CD14-positive monocyte (primary cell): ENCODE results near the gene SCAP. TPM values are rescaled to one million over a fixed set of nuclear protein-coding genes. Genes with fewer than 3 reads are reported as not detected.
"Not testable (repeated sequence)": the region's sequence is repeated elsewhere in the genome, so short reads cannot be mapped to it uniquely, and the experiment has no call there.

ENCODE experiments used
- DNase-seq, 3 donors: peaks; one replicate each; pipeline ENCODE4 v3.0.0-alpha.2; 2011 to 2022
- H2AFZ ChIP-seq: 2 replicates; pipeline ENCODE4 v1.6.0; 2012; ENCODE audit warnings: mild to moderate bottlenecking, low read depth, low read length, inconsistent platforms; ENCODE audit not compliant: insufficient read depth, poor library complexity, severe bottlenecking
- H3K27ac ChIP-seq, 2 donors: 1 replicate in 1 of 2; 2 replicates in 1 of 2; pipeline ENCODE4 v1.5.1; 2012 to 2013; ENCODE audit warnings: low read length in 2 of 2, control low read depth in 1 of 2, inconsistent platforms in 1 of 2, low read depth in 1 of 2, mild to moderate bottlenecking in 1 of 2
- H3K27me3 ChIP-seq, 2 donors: one replicate each; pipeline versions ENCODE4 v1.6.0 to v1.6.1; 2011 to 2013; ENCODE audit warnings: low read length in 2 of 2; ENCODE audit not compliant: control insufficient read depth in 2 of 2, insufficient read depth in 2 of 2
- H3K36me3 ChIP-seq, 2 donors: replicated peaks in 1 of 2; 1 replicate in 1 of 2; 2 replicates in 1 of 2; pipeline versions ENCODE4 v1.5.1 to v1.6.1; 2012 to 2013; ENCODE audit warnings: low read length in 2 of 2, control low read depth in 1 of 2, inconsistent platforms in 1 of 2, mild to moderate bottlenecking in 1 of 2; ENCODE audit not compliant: insufficient read depth in 2 of 2, control insufficient read depth in 1 of 2
- H3K4me1 ChIP-seq, 2 donors: 1 replicate in 1 of 2; 2 replicates in 1 of 2; pipeline versions ENCODE4 v1.5.1 to v1.6.1; 2012 to 2013; ENCODE audit warnings: low read length in 2 of 2, control low read depth in 1 of 2, inconsistent platforms in 1 of 2, mild to moderate bottlenecking in 1 of 2, moderate library complexity in 1 of 2; ENCODE audit not compliant: insufficient read depth in 2 of 2, control insufficient read depth in 1 of 2
- H3K4me2 ChIP-seq: replicated peaks from 2 replicates; pipeline ENCODE3; 2012; ENCODE audit warnings: low read length, moderate library complexity, mild to moderate bottlenecking; ENCODE audit not compliant: poor library complexity, severe bottlenecking; ENCODE audit errors: extremely low read depth
- H3K4me3 ChIP-seq, 3 experiments: fragments of 200-600 bp in 1 of 3; sonication (generic) in 1 of 3; replicated peaks in 1 of 3; 1 replicate in 2 of 3; 2 replicates in 1 of 3; pipeline ENCODE4 v1.5.1; 2011 to 2013; ENCODE audit warnings: low read length in 3 of 3, mild to moderate bottlenecking in 3 of 3, control low read depth in 2 of 3, low read depth in 2 of 3, inconsistent platforms in 1 of 3, moderate library complexity in 1 of 3
- H3K79me2 ChIP-seq: 2 replicates; pipeline ENCODE4 v1.6.0; 2012; ENCODE audit warnings: mild to moderate bottlenecking, control low read depth, inconsistent platforms, low read length, moderate library complexity; ENCODE audit not compliant: insufficient read depth
- H3K9ac ChIP-seq: 2 replicates; pipeline ENCODE4 v1.6.0; 2017; ENCODE audit warnings: low read length, mild to moderate bottlenecking; ENCODE audit not compliant: insufficient read depth, poor library complexity, severe bottlenecking
- H3K9me3 ChIP-seq, 2 donors: replicated peaks in 1 of 2; 1 replicate in 1 of 2; 2 replicates in 1 of 2; pipeline versions ENCODE4 v1.5.1 to v1.6.1; 2012 to 2013; ENCODE audit warnings: low read length in 2 of 2, control low read depth in 1 of 2; ENCODE audit not compliant: control insufficient read depth in 1 of 2, insufficient read depth in 1 of 2
- H4K20me1 ChIP-seq: 2 replicates; pipeline ENCODE4 v1.6.0; 2012; ENCODE audit warnings: mild to moderate bottlenecking, low read length, control low read depth, moderate library complexity; ENCODE audit not compliant: insufficient read depth
- H3K27ac Mint-ChIP-seq, 7 donors: one replicate each; pipeline ENCODE4 v1.8.0; 2020; ENCODE audit warnings: mild to moderate bottlenecking in 7 of 7, mixed read lengths in 7 of 7, moderate library complexity in 6 of 7, inconsistent platforms in 2 of 7
- H3K27me3 Mint-ChIP-seq, 3 donors: one replicate each; pipeline ENCODE4 v1.8.0; 2021 to 2022; ENCODE audit warnings: low read depth in 3 of 3, mild to moderate bottlenecking in 3 of 3, mixed read lengths in 3 of 3, moderate library complexity in 3 of 3, inconsistent platforms in 1 of 3
- H3K36me3 Mint-ChIP-seq, 2 donors: one replicate each; pipeline ENCODE4 v1.8.0; 2020; ENCODE audit warnings: mixed read lengths in 2 of 2, inconsistent platforms in 1 of 2, mild to moderate bottlenecking in 1 of 2
- H3K4me1 Mint-ChIP-seq: one replicate; pipeline ENCODE4 v1.8.0; 2020; ENCODE audit warnings: mild to moderate bottlenecking, mixed read lengths
- H3K4me3 Mint-ChIP-seq, 2 donors: one replicate each; pipeline ENCODE4 v1.8.0; 2020; ENCODE audit warnings: mild to moderate bottlenecking in 2 of 2, mixed read lengths in 2 of 2, moderate library complexity in 1 of 2
- H3K9me3 Mint-ChIP-seq, 7 donors: one replicate each; pipeline ENCODE4 v1.8.0; 2020 to 2022; ENCODE audit warnings: mixed read lengths in 7 of 7, mild to moderate bottlenecking in 6 of 7, moderate library complexity in 6 of 7, inconsistent platforms in 2 of 7
- WGBS: methylation state at CpG from one replicate; pipeline ENCODE4 v1.1.5; 2013; ENCODE audit warnings: missing lambda C conversion rate; ENCODE audit not compliant: insufficient coverage; 5-methylcytosine and 5-hydroxymethylcytosine counted together
- intact Hi-C, 2 donors: fragments of 100-400 bp; cut with micrococcal nuclease; formaldehyde crosslinking; loops; one replicate each; pipeline versions ENCODE4 v1.15.0 to v1.15.1; 2023
- polyA plus RNA-seq, 3 donors: library from polyadenylated mRNA; depleted of rRNA in 1 of 3; unstranded in 2 of 3; stranded (reverse) in 1 of 3; fragments of 300-500 nt in 2 of 3; fragments of >200 nt in 1 of 3; fragmentation: Illumina TruSeq in 2 of 3; gene quantifications; 1 replicate in 2 of 3; 2 replicates in 1 of 3; pipeline ENCODE4 v1.2.3, GENCODE V29; 2012 to 2021
- TF ChIP-seq, protein P1 (sequence below): fragments of 200-600 bp; IDR thresholded peaks from one replicate; pipeline ENCODE4 v1.8.0; 2022; ENCODE audit warnings: antibody characterized with exemption, mild to moderate bottlenecking

The SCAP gene
- polyA plus RNA-seq, 3 donors = 26.3 to 27.8 (median 27.7) TPM

GRCh38 chr3:47485812-47486211 lies 10.1 kb upstream of the SCAP start:
- Mint-ChIP-seq H3K36me3 (peaks cover 9 to 13% of the 10 kb centered on the region in 2 donors), H3K27ac (no peak overlapping the region), H3K27me3 (peaks cover 0 to 2% (median 0%) of the 10 kb centered on the region in 3 donors), H3K4me1 (no peaks in the 10 kb centered on the region), H3K9me3 (no peaks in the 10 kb centered on the region), H3K4me3 (no peak overlapping the region)
- H4K20me1 ChIP-seq = no peaks in the 10 kb centered on the region
- no peak overlapping the region for H3K9ac ChIP-seq
- no peak for DNase-seq
- no peak overlapping the region for H3K4me2 ChIP-seq
- H2AFZ ChIP-seq = no peak overlapping the region
- whole genome bisulfite sequencing = no CpG with 5 or more reads among the region's 3 CpGs
- H3K36me3 ChIP-seq = no peaks in the 10 kb centered on the region
- H3K27me3 ChIP-seq = no peaks in the 10 kb centered on the region
- H3K79me2 ChIP-seq = no peaks in the 10 kb centered on the region
- no peaks in the 10 kb centered on the region for H3K9me3 ChIP-seq
- intact Hi-C loops = no loop called here
- no peaks in the 10 kb centered on the region for H3K4me1 ChIP-seq
- TF ChIP-seq, protein P1, sequence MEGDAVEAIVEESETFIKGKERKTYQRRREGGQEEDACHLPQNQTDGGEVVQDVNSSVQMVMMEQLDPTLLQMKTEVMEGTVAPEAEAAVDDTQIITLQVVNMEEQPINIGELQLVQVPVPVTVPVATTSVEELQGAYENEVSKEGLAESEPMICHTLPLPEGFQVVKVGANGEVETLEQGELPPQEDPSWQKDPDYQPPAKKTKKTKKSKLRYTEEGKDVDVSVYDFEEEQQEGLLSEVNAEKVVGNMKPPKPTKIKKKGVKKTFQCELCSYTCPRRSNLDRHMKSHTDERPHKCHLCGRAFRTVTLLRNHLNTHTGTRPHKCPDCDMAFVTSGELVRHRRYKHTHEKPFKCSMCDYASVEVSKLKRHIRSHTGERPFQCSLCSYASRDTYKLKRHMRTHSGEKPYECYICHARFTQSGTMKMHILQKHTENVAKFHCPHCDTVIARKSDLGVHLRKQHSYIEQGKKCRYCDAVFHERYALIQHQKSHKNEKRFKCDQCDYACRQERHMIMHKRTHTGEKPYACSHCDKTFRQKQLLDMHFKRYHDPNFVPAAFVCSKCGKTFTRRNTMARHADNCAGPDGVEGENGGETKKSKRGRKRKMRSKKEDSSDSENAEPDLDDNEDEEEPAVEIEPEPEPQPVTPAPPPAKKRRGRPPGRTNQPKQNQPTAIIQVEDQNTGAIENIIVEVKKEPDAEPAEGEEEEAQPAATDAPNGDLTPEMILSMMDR = no peak
- no peak overlapping the region for H3K27ac ChIP-seq
- no peak overlapping the region for H3K4me3 ChIP-seq

DNA sequence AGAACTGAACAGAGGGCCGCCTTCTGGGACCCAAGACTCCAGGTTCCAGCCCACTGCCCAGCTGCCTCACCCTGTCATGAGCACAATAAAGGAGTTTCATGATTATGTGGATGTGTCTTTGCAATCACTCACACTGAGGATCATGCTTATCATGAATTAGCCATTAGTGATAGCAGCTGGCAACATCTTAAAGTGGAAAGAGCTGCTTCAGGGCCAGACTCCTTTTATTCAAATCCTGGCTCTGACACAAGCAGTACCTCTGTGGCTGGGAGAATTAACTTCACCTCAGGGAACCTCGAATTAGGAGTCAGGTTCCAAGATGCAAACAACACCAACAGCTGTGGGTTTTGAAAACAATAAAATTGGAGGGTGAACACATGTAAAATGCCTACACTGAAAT lies 6.6 kb upstream of the SCAP start:
- Histone ChIP-seq H3K9ac (no peak overlapping the region), H3K27ac (no peak overlapping the region), H3K9me3 (no peaks in the 10 kb centered on the region), H3K4me1 (no peaks in the 10 kb centered on the region), H3K4me3 (no peak overlapping the region), H3K36me3 (no peaks in the 10 kb centered on the region), H3K4me2 (no peak overlapping the region), H3K79me2 (no peaks in the 10 kb centered on the region), H3K27me3 (no peaks in the 10 kb centered on the region), H2AFZ (no peak overlapping the region), H4K20me1 (no peaks in the 10 kb centered on the region)
- Mint-ChIP-seq H3K4me1 (no peaks in the 10 kb centered on the region), H3K4me3 (no peak overlapping the region), H3K9me3 (peaks cover 0 to 1% (median 0%) of the 10 kb centered on the region in 7 donors), H3K27ac (no peak overlapping the region), H3K36me3 (peaks cover 5 to 6% of the 10 kb centered on the region in 2 donors), H3K27me3 (peaks cover 0 to 2% (median 0%) of the 10 kb centered on the region in 3 donors)
- intact Hi-C loops = no loop called here
- WGBS = no CpG with 5 or more reads among the region's 2 CpGs
- DNase-seq = no peak
- TF ChIP-seq, protein P1 = no peak

GRCh38 chr3:47481763-47482162 lies 6.0 kb upstream of the SCAP start:
- H3K27ac Mint-ChIP-seq = peak overlapping the region in 1 of 7 donors; percentile 25
- H4K20me1 ChIP-seq, H2AFZ ChIP-seq, H3K4me3 ChIP-seq, H3K36me3 Mint-ChIP-seq, H3K27me3 ChIP-seq, intact Hi-C loops, H3K9me3 Mint-ChIP-seq, H3K4me1 Mint-ChIP-seq, H3K79me2 ChIP-seq, H3K4me3 Mint-ChIP-seq, H3K4me2 ChIP-seq, DNase-seq, H3K27me3 Mint-ChIP-seq, H3K4me1 ChIP-seq, H3K9ac ChIP-seq, H3K27ac ChIP-seq, H3K9me3 ChIP-seq, H3K36me3 ChIP-seq: not testable (repeated sequence)
- 94% methylated on average over 3 of the region's 4 CpGs for WGBS
